WI38 (cell line): ENCODE data around the gene TRIM25.

Experiments used
- H3K4me3 ChIP-seq: 2 replicates; pipeline ENCODE4 v1.5.1; 2011; ENCODE audit warnings: low read depth, mild to moderate bottlenecking, control low read depth, low read length
- CTCF ChIP-seq: IDR thresholded peaks from 2 replicates; pipeline ENCODE4 v1.5.1; 2012; ENCODE audit warnings: low read depth, mild to moderate bottlenecking, control low read depth, low read length

Gene TRIM25

DNA sequence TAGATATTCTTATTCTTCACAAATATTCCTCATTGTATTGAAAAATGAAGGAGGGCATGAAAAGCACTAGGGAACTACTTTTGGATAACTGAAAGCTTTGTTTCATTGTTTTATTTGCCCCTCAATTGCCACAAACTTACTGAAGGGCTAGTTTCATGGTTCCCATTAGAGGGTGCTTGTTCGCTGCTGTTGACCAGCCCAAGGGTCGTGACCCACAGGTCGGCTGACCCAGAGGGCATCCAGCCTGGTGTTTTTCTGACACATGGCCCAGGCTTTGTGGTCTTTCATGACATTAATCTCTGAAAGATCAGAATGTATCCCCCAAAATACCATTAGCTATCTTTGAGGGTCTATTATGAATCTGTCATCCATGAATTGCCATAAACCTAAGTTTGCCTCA lies 49.9 kb downstream of the TRIM25 start:
- TF ChIP-seq CTCF, result no peak
- H3K4me3 ChIP-seq, result no peak overlapping the region

DNA sequence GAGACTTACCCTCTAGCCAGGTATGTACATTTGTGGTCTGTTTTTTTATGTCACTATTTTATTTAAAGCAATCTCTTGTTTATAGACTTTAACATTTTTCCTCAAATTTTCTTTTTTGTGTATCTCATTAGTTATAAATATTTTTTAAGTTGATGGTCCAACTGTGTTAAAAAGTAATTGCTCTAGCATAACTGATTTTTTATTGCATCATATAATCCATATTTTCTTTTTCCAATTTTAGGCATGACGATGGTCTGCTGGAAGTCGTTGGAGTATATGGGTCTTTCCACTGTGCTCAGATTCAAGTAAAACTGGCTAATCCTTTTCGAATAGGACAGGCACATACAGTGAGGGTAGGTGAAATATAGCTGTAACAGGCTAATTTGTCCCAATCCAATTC lies 52.0 kb downstream of the TRIM25 start:
- H3K4me3 ChIP-seq, result no peak overlapping the region
- no peak for TF ChIP-seq CTCF

DNA sequence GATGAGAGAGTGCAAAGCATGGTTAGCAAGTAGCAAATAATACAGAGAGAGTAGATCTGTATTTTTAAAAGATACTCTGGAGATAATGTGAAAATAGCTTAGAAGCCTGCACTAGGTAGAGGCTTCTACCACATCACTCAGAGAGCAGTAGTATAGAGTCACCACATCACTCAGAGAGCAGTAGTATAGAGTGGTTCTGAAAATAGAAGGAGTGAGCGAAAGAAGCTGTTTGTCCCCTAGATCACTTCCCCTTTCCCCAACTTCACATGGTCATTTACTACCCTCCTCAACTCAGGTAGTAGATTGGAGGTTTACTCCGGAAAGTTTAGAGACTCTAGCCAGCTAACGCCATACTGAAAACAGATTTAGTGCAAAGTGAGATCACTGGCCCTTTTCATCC lies 62.8 kb downstream of the TRIM25 start:
- H3K4me3 ChIP-seq, result no peak overlapping the region
- TF ChIP-seq CTCF, result no peak

DNA sequence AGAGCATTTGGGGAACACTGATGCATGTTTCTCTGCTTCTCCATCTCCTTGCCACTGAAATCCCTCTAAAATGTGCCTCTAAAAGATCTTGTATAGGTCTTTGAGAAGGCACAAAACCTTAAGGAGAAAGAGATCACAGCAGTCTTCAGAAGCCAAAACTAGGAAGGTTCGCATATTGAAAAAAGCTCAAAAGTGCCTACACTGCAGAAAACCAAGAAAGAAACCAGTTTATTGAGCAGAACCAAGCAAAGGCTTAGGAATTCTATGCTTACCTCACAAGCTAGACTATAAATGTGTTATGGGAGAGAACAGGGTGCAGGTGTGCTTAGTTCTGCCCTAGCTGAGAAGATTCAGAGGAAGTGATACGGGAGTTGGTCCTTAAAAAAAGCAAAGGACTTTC lies 63.3 kb downstream of the TRIM25 start:
- no peak for TF ChIP-seq CTCF
- H3K4me3 ChIP-seq, result no peak overlapping the region

DNA sequence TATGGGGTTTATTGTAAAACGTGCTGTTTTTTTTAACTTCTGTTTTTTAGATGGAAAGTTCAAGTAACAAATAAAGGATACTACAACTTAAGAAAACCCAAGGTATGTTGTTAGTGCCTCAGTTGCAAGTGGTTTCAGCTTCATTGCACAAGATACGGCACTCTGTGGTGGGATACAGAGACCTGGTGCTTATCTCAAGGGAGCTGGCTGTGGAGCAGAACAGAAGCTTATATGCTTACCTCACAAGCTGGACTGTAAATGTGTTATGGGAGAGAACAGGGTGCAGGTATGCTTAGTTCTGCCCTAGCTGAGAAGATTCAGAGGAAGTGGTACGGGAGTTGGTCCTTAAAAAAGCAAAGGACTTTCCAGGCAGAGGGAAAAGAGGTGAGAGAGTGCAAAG lies 64.7 kb downstream of the TRIM25 start:
- TF ChIP-seq CTCF, result no peak
- no peak overlapping the region for H3K4me3 ChIP-seq

DNA sequence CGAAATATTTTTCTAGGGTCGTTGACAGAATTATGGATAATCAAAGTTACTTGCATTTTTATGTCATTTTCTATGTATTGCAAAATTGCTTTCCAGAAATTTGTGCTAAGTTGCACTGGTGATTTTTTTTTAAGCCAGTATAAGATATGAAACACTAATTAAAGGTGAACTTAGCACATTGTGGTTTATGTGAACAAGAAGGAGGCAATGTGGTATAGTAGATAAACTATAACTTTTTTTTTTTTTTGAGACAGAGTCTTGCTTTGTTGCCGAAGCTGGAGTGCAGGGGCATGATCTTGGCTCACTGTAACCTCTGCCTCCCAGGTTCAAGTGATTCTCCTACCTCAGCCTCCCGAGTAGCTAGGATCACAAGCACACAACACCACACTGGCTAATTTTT lies 66.7 kb downstream of the TRIM25 start:
- TF ChIP-seq CTCF, result no peak
- H3K4me3 ChIP-seq, result no peak overlapping the region

DNA sequence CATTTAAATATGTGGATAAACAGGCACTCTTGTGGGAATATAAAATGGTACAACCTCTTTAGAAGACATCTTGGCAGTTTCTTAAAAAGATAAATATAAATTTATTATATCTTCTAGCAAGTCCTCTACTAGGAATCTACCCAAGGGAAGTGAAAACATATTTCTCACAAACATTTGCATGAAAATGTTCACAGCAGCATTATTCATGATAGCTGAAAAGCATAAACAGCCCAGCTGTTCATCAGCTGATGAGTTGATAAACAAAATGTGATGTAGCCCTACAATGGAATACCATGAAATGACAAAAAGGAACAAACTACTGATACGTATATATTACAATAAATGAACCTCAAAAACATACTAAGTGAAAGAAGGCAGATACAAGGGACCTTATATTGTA lies 67.9 kb downstream of the TRIM25 start:
- H3K4me3 ChIP-seq, result no peak overlapping the region
- TF ChIP-seq CTCF, result no peak
